ENCODE results near the gene SLC35E1.

The SLC35E1 gene

GRCh38 chr19:16572332-16573211 lies at the start of gene SLC35E1:
Gene SLC35E1 (minus strand): TSS chr19:16572415. CDS start chr19:16572364, 51 bp downstream.
- DNase-seq = peak; percentile 33 to 96 (median 90)

- DNase-seq = no peak
Observed at GRCh38 chr19:16621165-16621800, 49.1 kb upstream of the SLC35E1 start.

GRCh38 chr19:16620584-16620983 lies 48.4 kb upstream of the SLC35E1 start:
- DNase-seq = no peak

DNA sequence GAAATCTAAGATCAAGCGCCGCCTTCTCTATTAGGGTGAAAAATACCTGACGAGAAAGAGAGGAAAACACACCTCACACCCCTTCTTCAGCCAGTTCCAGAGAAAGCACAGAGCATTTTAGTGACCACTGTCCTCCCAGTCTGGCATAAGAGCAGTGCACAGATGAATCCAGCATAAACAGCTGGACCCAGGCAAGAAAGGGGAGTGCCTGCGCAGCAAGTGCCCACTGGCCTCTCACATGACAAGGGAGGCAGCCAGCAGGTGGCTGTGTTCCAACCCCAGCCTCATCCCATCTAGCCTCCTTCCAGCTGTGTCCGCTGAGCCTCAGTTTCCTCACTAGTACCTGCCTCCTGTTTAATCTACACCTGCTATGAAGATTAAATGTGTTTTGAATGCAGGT lies 47.8 kb upstream of the SLC35E1 start:
- DNase-seq = peak in 3 of 56 donors; percentile 2 to 23 (median 20)

DNA sequence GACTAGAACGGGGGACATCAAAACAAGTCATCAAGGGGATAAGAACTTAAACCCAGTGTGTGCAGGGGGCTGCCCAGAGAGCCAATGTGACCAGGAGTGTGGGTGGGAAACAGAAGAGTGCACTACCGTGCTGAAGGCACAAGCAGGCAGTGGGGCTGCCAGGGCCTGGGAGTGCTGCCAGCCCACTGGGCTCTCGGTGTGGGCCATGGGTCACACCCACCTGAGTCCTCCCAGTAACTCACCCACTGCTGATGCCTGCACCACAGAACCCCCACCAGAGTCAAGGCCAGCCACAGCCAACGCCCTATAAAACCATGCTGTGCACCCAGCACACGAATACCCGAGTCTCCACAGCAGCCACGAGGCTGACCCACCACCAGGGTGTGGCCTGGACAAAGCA lies 47.2 kb upstream of the SLC35E1 start:
- peak in 4 of 56 donors; percentile 6 to 22 (median 10) for DNase-seq

- DNase-seq = no peak
Observed at GRCh38 chr19:16618248-16618647, 46.0 kb upstream of the SLC35E1 start.

- DNase-seq = no peak
Observed at GRCh38 chr19:16615808-16616207, 43.6 kb upstream of the SLC35E1 start.

- DNase-seq = no peak
Observed at GRCh38 chr19:16614941-16615340, 42.7 kb upstream of the SLC35E1 start.

GRCh38 chr19:16613841-16614240 lies 41.6 kb upstream of the SLC35E1 start:
- no peak for DNase-seq

DNA sequence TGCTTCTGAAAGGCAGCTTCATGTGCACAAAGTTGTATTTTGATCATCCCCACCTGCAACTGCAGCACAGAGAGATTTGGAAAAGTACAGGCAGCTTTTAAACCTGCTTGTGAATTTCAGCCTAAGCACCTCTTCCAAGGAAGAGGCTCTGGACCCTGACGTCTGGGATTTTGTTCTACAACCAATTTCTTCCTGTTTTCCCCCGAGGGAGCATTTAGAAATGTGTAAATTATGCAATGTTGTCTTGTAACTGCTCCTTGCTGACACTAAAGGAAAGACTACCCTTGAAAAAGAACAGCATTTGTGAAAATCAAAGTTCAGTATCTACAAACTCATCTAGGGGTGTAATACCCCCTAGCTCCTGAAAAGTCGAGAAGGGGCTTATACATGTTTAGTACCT lies 40.4 kb upstream of the SLC35E1 start:
- no peak for DNase-seq

DNA sequence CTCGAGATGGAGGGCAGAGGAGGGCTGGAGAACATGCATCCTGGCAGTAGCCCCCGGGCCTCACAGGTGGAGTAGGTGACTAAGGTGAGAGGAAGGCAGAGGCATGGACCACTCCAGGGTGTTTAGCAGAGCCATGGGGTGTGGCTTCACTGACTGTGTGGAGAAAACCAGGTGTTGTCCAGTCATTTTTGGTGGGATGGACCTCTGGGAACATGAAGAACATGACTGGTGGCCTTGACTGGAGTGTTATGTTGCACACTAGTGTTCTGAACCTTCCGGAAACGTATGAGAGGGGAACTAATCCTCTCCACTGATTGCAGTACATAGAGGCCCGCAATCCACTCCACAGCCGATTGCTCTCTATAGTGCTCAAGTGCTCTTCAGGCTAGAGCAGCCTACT lies 38.9 kb upstream of the SLC35E1 start:
- no peak for DNase-seq

GRCh38 chr19:16609511-16610200 lies 37.4 kb upstream of the SLC35E1 start:
- DNase-seq = no peak

- DNase-seq = no peak
Observed at GRCh38 chr19:16608290-16608739, 36.1 kb upstream of the SLC35E1 start.

- DNase-seq = no peak
Observed at GRCh38 chr19:16607819-16608218, 35.6 kb upstream of the SLC35E1 start.

GRCh38 chr19:16605553-16605994 lies 33.4 kb upstream of the SLC35E1 start:
- DNase-seq = peak in 2 of 56 donors; percentile 17 to 22

DNA sequence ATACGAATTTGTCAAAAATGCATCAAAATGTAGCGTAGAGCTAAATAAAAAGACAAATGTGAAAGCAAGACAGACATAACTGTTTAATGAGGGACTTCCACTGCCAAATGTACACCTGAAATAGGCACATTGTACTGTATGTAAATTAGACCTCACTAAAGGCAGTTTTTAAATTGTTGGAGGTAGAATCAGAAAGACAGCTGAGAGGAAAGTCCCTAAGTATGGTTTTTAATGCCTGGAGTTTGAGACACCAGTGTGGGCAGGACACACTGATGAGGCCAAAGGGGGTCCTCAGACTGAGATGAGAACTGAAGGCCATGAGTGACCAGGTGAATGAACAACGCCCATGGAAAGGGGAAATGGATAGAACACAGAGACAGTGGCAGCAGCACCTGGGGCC lies 32.9 kb upstream of the SLC35E1 start:
- DNase-seq = no peak

GRCh38 chr19:16604615-16605014 lies 32.4 kb upstream of the SLC35E1 start:
- DNase-seq = no peak

DNA sequence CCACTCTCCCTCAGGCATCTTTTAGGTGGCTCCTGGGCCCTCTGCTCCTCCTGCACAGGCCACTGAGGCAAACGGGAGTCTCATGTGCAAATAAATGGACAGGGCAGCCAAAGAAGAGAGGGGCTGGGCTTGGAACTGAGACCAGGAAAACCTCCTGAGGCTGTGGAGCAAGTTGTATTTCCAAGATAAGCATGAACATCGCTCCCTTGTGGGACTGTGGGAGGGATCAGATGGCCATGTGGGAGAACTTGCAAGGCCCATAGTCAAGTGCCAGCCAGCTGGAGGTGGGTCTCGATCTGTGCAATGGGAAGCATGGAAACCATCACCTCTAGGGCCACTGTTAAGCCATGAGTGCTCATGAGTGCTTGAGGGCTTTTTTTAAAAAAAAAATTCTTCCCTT lies 30.9 kb upstream of the SLC35E1 start:
- DNase-seq = no peak

DNA sequence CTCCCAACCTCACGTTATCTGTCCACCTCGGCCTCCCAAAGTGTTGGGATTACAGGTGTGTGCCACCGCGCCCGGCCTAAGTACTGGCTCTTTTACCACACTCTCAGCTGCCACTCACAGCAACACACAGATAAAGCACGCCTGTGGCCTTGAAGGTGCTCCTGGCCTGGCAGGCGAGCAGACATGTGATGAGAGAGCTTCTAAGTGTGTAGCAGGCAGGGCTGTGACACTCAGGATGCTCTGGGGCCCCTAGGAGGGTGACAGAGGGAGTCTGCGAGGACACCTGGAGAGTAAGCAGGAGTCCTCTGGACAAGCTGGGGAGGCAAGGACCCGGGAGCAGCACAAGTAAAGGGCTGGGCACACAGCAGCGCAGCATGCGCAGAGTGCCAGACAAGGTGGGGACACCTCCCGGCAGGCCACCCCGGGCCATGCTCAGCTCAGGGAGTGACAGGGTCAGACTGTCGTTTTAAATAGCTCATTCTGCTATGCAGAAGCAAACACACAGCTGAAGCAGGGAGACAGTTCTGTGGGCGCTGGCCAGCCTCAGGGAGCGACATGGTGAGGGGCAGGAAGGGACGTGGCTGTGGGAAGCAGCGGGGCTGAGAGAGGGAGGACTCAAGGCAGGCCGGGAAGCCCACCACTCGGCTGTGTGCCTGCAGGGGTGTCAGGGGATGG lies 29.3 kb upstream of the SLC35E1 start:
- no peak for DNase-seq

- no peak for DNase-seq
Observed at GRCh38 chr19:16600824-16601223, 28.6 kb upstream of the SLC35E1 start.

GRCh38 chr19:16599655-16600346 lies 27.6 kb upstream of the SLC35E1 start:
- DNase-seq = no peak

All from nucleus accumbens (tissue), 56 donors.